ENCODE results near the gene NBEAL2.

NBEAL2 gene

GRCh38 chr3:46998852-46999515 lies 19.5 kb downstream of the NBEAL2 start:
- no peak for TF ChIP-seq TARDBP (IDR thresholded peaks at IDR 0.05)
- no peak for TF ChIP-seq HDGF (IDR thresholded peaks at IDR 0.05; ENCODE audit: borderline replicate concordance)
- TF ChIP-seq L3MBTL2 (conservative IDR thresholded peaks at IDR 0.05), result no peak
- no peak for TF ChIP-seq FOXM1 (IDR thresholded peaks at IDR 0.05; ENCODE audit: borderline replicate concordance)
- no peak for TF ChIP-seq BHLHE40 (IDR thresholded peaks at IDR 0.05; ENCODE audit: borderline replicate concordance)
- TF ChIP-seq LEF1 (IDR thresholded peaks at IDR 0.05; ENCODE audit: borderline replicate concordance), result no peak
- TF ChIP-seq ARNT (IDR thresholded peaks at IDR 0.05), result no peak
- no peak for TF ChIP-seq CTBP1 (IDR thresholded peaks at IDR 0.05; ENCODE audit: borderline replicate concordance)
- TF ChIP-seq SUZ12 (IDR thresholded peaks at IDR 0.05), result no peak
- TF ChIP-seq FOXK2 (IDR thresholded peaks at IDR 0.05), result no peak
- TF ChIP-seq ELF4 (IDR thresholded peaks at IDR 0.05), result no peak
- no peak for TF ChIP-seq NFRKB (IDR thresholded peaks at IDR 0.05)
- TF ChIP-seq PKNOX1 (IDR thresholded peaks at IDR 0.05), result no peak
- TF ChIP-seq FOXA1 (IDR thresholded peaks at IDR 0.05), result no peak
- no peak for TF ChIP-seq SP1 (IDR thresholded peaks at IDR 0.05)
- no peak for TF ChIP-seq ZNF384 (IDR thresholded peaks at IDR 0.05)
- DNase-seq (ENCODE audit: extremely low spot score), result no peak
- CTCF ChIA-PET, result interaction anchor here (0.9 to 1.5 kb wide), 7 partner anchors 12 to 90 kb away, joined by 3 to 6 read pairs (median 3); no protein-coding TSS in a partner anchor
- POLR2A ChIA-PET, result interaction anchor here (0.6 to 1.1 kb wide), 2 partner anchors 11 to 19 kb away, joined by 3 to 4 read pairs; partner anchors contain the start of gene NBEAL2

GRCh38 chr3:46999516-47000197 lies 20.2 kb downstream of the NBEAL2 start:
- no peak for TF ChIP-seq ELF4 (IDR thresholded peaks at IDR 0.05)
- POLR2A ChIA-PET, result no interaction called here
- no peak for DNase-seq (ENCODE audit: extremely low spot score)
- CTCF ChIA-PET, result interaction anchor here (0.6 to 1.0 kb wide), 2 partner anchors 13 to 43 kb away, joined by 3 read pairs; no protein-coding TSS in a partner anchor

- DNase-seq (ENCODE audit: extremely low spot score), result no peak
- ChIA-PET CTCF (interaction anchor here (0.6 kb wide), 1 partner anchor 13 kb away, joined by 3 read pairs; no protein-coding TSS in a partner anchor), POLR2A (no interaction called here)
- TF ChIP-seq NFRKB (IDR thresholded peaks at IDR 0.05) (no peak), BHLHE40 (IDR thresholded peaks at IDR 0.05; ENCODE audit: borderline replicate concordance) (no peak), FOXK2 (IDR thresholded peaks at IDR 0.05) (no peak), PKNOX1 (IDR thresholded peaks at IDR 0.05) (no peak), ELF4 (IDR thresholded peaks at IDR 0.05) (no peak), FOXA1 (IDR thresholded peaks at IDR 0.05) (no peak), SUZ12 (IDR thresholded peaks at IDR 0.05) (no peak), SP1 (IDR thresholded peaks at IDR 0.05) (no peak), CTBP1 (IDR thresholded peaks at IDR 0.05; ENCODE audit: borderline replicate concordance) (no peak), L3MBTL2 (conservative IDR thresholded peaks at IDR 0.05) (no peak), ARNT (IDR thresholded peaks at IDR 0.05) (no peak), FOXM1 (IDR thresholded peaks at IDR 0.05; ENCODE audit: borderline replicate concordance) (no peak)
Observed at GRCh38 chr3:47000198-47000815, 20.8 kb downstream of the NBEAL2 start.

- TF ChIP-seq ZNF384 (IDR thresholded peaks at IDR 0.05) (no peak), HDGF (IDR thresholded peaks at IDR 0.05; ENCODE audit: borderline replicate concordance) (no peak), PKNOX1 (IDR thresholded peaks at IDR 0.05) (no peak), BHLHE40 (IDR thresholded peaks at IDR 0.05; ENCODE audit: borderline replicate concordance) (no peak), SP1 (IDR thresholded peaks at IDR 0.05) (no peak), SUZ12 (IDR thresholded peaks at IDR 0.05) (no peak), ELF4 (IDR thresholded peaks at IDR 0.05) (no peak), CTBP1 (IDR thresholded peaks at IDR 0.05; ENCODE audit: borderline replicate concordance) (no peak), FOXK2 (IDR thresholded peaks at IDR 0.05) (no peak), FOXA1 (IDR thresholded peaks at IDR 0.05) (no peak), ARNT (IDR thresholded peaks at IDR 0.05) (no peak), FOXM1 (IDR thresholded peaks at IDR 0.05; ENCODE audit: borderline replicate concordance) (no peak), LEF1 (IDR thresholded peaks at IDR 0.05; ENCODE audit: borderline replicate concordance) (no peak), L3MBTL2 (conservative IDR thresholded peaks at IDR 0.05) (no peak), NFRKB (IDR thresholded peaks at IDR 0.05) (no peak), TARDBP (IDR thresholded peaks at IDR 0.05) (no peak)
- no peak for DNase-seq (ENCODE audit: extremely low spot score)
- CTCF ChIA-PET, result no interaction called here
- POLR2A ChIA-PET, result no interaction called here
Observed at GRCh38 chr3:47000922-47001730, 21.7 kb downstream of the NBEAL2 start.

- POLR2A ChIA-PET, result no interaction called here
- no peak for TF ChIP-seq TARDBP (IDR thresholded peaks at IDR 0.05)
- TF ChIP-seq ELF4 (IDR thresholded peaks at IDR 0.05), result no peak
- DNase-seq (ENCODE audit: extremely low spot score), result no peak
- CTCF ChIA-PET, result no interaction called here
Observed at GRCh38 chr3:47001731-47002170, 22.3 kb downstream of the NBEAL2 start.

All from HEK293T (cell line).